HS-5 (cell line): ENCODE data around the gene TXNL4A.

ENCODE experiments used
- DNase-seq: peaks from one replicate; pipeline ENCODE4 v3.0.0-alpha.2; 2012; ENCODE audit warnings: low read depth

Gene TXNL4A

GRCh38 chr18:79991494-79991893 is 3.1 kb upstream of the TXNL4A start:
- no peak for DNase-seq

GRCh38 chr18:79989195-79989497 is 783 bp upstream of the TXNL4A start:
- DNase-seq: no peak

- no peak for DNase-seq
Observed at GRCh38 chr18:79988071-79988450, 302 bp downstream of the TXNL4A start.

GRCh38 chr18:79987566-79987965 is 797 bp downstream of the TXNL4A start:
- no peak for DNase-seq

GRCh38 chr18:79986726-79987125 is 1.6 kb downstream of the TXNL4A start:
- no peak for DNase-seq

GRCh38 chr18:79985172-79985571 is 3.2 kb downstream of the TXNL4A start:
- DNase-seq: no peak

- DNase-seq: no peak
Observed at GRCh38 chr18:79983793-79984192, 4.6 kb downstream of the TXNL4A start.

GRCh38 chr18:79983253-79983652 is 5.1 kb downstream of the TXNL4A start:
- no peak for DNase-seq

- DNase-seq: no peak
Observed at GRCh38 chr18:79982736-79983135, 5.6 kb downstream of the TXNL4A start.

GRCh38 chr18:79980585-79980984 is 7.8 kb downstream of the TXNL4A start:
- no peak for DNase-seq

GRCh38 chr18:79979843-79980242 is 8.5 kb downstream of the TXNL4A start:
- DNase-seq: no peak

- no peak for DNase-seq
Observed at GRCh38 chr18:79975985-79976680, 12.2 kb downstream of the TXNL4A start.

- no peak for DNase-seq
Observed at GRCh38 chr18:79975043-79975442, 13.3 kb downstream of the TXNL4A start.

- DNase-seq: no peak
Observed at GRCh38 chr18:79974025-79974654, 14.2 kb downstream of the TXNL4A start.

GRCh38 chr18:79973517-79973916 is 14.8 kb downstream of the TXNL4A start:
- DNase-seq: no peak

- DNase-seq: no peak
Observed at GRCh38 chr18:79972720-79973119, 15.6 kb downstream of the TXNL4A start.

GRCh38 chr18:79971986-79972385 is 16.4 kb downstream of the TXNL4A start:
- DNase-seq: no peak

- no peak for DNase-seq
Observed at GRCh38 chr18:79971211-79971952, 17.0 kb downstream of the TXNL4A start.

- DNase-seq: no peak
Observed at GRCh38 chr18:79970419-79971133, 17.8 kb downstream of the TXNL4A start.

- no peak for DNase-seq
Observed at GRCh38 chr18:79965119-79965902, 23.1 kb downstream of the TXNL4A start.

GRCh38 chr18:79964330-79965118 is 23.8 kb downstream of the TXNL4A start, which contains the start of gene HSBP1L1:
TSS of gene HSBP1L1 (plus strand) at chr18:79964643. CDS start at chr18:79964736, 93 bp downstream.
- no peak for DNase-seq
